Transverse colon (tissue), 4 donors: ENCODE measurements around the gene DCTN2. TPM values are rescaled to one million over a fixed set of nuclear protein-coding genes. Genes with fewer than 3 reads are reported as not detected.

Source experiments
- DNase-seq: peaks from one replicate; pipeline ENCODE4 v3.0.0-alpha.2; 2019
- H3K27ac ChIP-seq, 4 donors: fragments of 200-600 bp; sonication (generic); 2 replicates each; pipeline ENCODE4 v1.5.1; 2016 to 2018; ENCODE audit warnings: inconsistent platforms in 4 of 4
- H3K27me3 ChIP-seq: fragments of 200-600 bp; sonication (generic); 2 replicates; pipeline ENCODE4 v1.5.1; 2017; ENCODE audit warnings: inconsistent platforms
- H3K36me3 ChIP-seq, 4 donors: fragments of 200-600 bp; sonication (generic); 2 replicates each; pipeline ENCODE4 v1.5.1; 2017 to 2019; ENCODE audit warnings: inconsistent platforms in 4 of 4
- H3K4me1 ChIP-seq, 4 donors: fragments of 200-600 bp; sonication (generic); 2 replicates each; pipeline ENCODE4 v1.5.1; 2017 to 2020; ENCODE audit warnings: inconsistent platforms in 4 of 4
- H3K4me3 ChIP-seq, 4 donors: fragments of 200-600 bp; sonication (generic); 1 replicate in 1 of 4; 2 replicates in 3 of 4; pipeline versions ENCODE4 v1.5.1 to v1.6.1; 2017 to 2019; ENCODE audit warnings: inconsistent platforms in 4 of 4
- H3K9me3 ChIP-seq, 2 donors: fragments of 200-600 bp; sonication (generic); 2 replicates each; pipeline ENCODE4 v1.5.1; 2017 to 2019; ENCODE audit warnings: inconsistent platforms in 2 of 2
- CTCF ChIP-seq, 5 experiments: fragments of 200-600 bp in 3 of 5; fragments of 450-650 bp in 2 of 5; sonication (generic) in 3 of 5; IDR thresholded peaks; 1 replicate in 2 of 5; 2 replicates in 3 of 5; pipeline ENCODE4 v1.5.1; 2016 to 2017; ENCODE audit warnings: antibody characterized with exemption in 5 of 5, inconsistent platforms in 3 of 5, mild to moderate bottlenecking in 2 of 5, moderate library complexity in 1 of 5
- EP300 ChIP-seq: sonication (generic); formaldehyde crosslinking; IDR thresholded peaks from one replicate; pipeline ENCODE4 v1.6.1; 2017; ENCODE audit warnings: antibody characterized with exemption, low read depth
- POLR2A ChIP-seq: fragments of 450-650 bp; IDR thresholded peaks from one replicate; pipeline ENCODE4 v1.6.1; 2016; ENCODE audit warnings: antibody characterized with exemption, mild to moderate bottlenecking, moderate library complexity
- POLR2AphosphoS5 ChIP-seq, 3 donors: sonication (generic); formaldehyde crosslinking; IDR thresholded peaks; one replicate each; pipeline ENCODE4 v1.6.1; 2016; ENCODE audit warnings: antibody characterized with exemption in 3 of 3
- WGBS, 2 donors: methylation state at CpG; one replicate each; pipeline ENCODE4 v1.1.5; 2018; ENCODE audit warnings: low coverage in 1 of 2; 5-methylcytosine and 5-hydroxymethylcytosine counted together
- in situ Hi-C, 4 donors: fragments of 200-750 bp; cut with MboI; loops; one replicate each; pipeline versions ENCODE4 v1.15.0 to v1.15.1; 2017; ENCODE audit warnings: low sequenced_read_pairs in 3 of 4, low pct_ligation_motif_present in 1 of 4, low pct_unique_long_range_greater_than_20kb in 1 of 4
- intact Hi-C: fragments of 100-400 bp; cut with DNase I; formaldehyde crosslinking; loops from one replicate; pipeline ENCODE4 v1.15.1; 2023; ENCODE audit warnings: low total_unique reads
- total RNA-seq, 4 donors: library from RNA; depleted of rRNA; stranded (reverse); fragments of >200 nt; gene quantifications; one replicate each; pipeline ENCODE4 v1.1.0, GENCODE V29; 2016

The DCTN2 gene
- total RNA-seq, 4 donors from 2014 or later, result 154 to 344 (median 175) TPM

- WGBS, 2 donors, result 85 to 92% methylated on average over 9 to 12 of the region's 12 CpGs
- H3K27me3 ChIP-seq, result no peaks in the 10 kb centered on the region
- no peaks in the 10 kb centered on the region for H3K9me3 ChIP-seq
- no peak overlapping the region for H3K27ac ChIP-seq
- DNase-seq, result no peak
- H3K4me1 ChIP-seq, result peaks cover 13 to 29% (median 22%) of the 10 kb centered on the region in 4 donors
- no peak overlapping the region for H3K4me3 ChIP-seq
- in situ Hi-C loops, result no loop called here
- intact Hi-C loops, result no loop called here
- TF ChIP-seq POLR2A (no peak), POLR2AphosphoS5 (IDR thresholded peaks at IDR 0.05) (no peak), EP300 (no peak), CTCF (IDR thresholded peaks at IDR 0.05) (no peak)
- H3K36me3 ChIP-seq, result peaks cover 0 to 61% (median 24%) of the 10 kb centered on the region in 4 donors
These were observed 18.8 kb downstream of the DCTN2 start for GRCh38 chr12:57528176-57528575.

GRCh38 chr12:57527184-57527583, 19.8 kb downstream of the DCTN2 start:
- WGBS, 2 donors, result 50 to 76% methylated on average over 1 to 5 of the region's 5 CpGs
- in situ Hi-C loops, result no loop called here
- Histone ChIP-seq H3K9me3 (no peaks in the 10 kb centered on the region), H3K36me3 (peaks cover 0 to 52% (median 19%) of the 10 kb centered on the region in 4 donors), H3K4me1 (peaks cover 13 to 29% (median 23%) of the 10 kb centered on the region in 4 donors), H3K27me3 (no peaks in the 10 kb centered on the region), H3K27ac (no peak overlapping the region), H3K4me3 (no peak overlapping the region)
- DNase-seq, result no peak
- TF ChIP-seq POLR2AphosphoS5 (IDR thresholded peaks at IDR 0.05) (no peak), CTCF (IDR thresholded peaks at IDR 0.05) (no peak), EP300 (no peak), POLR2A (no peak)
- intact Hi-C loops, result no loop called here

GRCh38 chr12:57526477-57527126, 20.4 kb downstream of the DCTN2 start:
- Histone ChIP-seq H3K4me1 (peaks cover 14 to 34% (median 28%) of the 10 kb centered on the region in 4 donors), H3K36me3 (peaks cover 0 to 46% (median 16%) of the 10 kb centered on the region in 4 donors), H3K27ac (no peak overlapping the region), H3K9me3 (no peaks in the 10 kb centered on the region), H3K27me3 (no peaks in the 10 kb centered on the region), H3K4me3 (no peak overlapping the region)
- intact Hi-C loops, result no loop called here
- DNase-seq, result no peak
- in situ Hi-C loops, result no loop called here
- TF ChIP-seq POLR2AphosphoS5 (IDR thresholded peaks at IDR 0.05) (no peak), CTCF (IDR thresholded peaks at IDR 0.05) (no peak), POLR2A (no peak), EP300 (no peak)
- WGBS, 2 donors, result 78 to 83% methylated on average over 2 to 4 of the region's 4 CpGs

- TF ChIP-seq CTCF (IDR thresholded peaks at IDR 0.05) (no peak), POLR2A (no peak), POLR2AphosphoS5 (IDR thresholded peaks at IDR 0.05) (no peak), EP300 (no peak)
- no peaks in the 10 kb centered on the region for H3K9me3 ChIP-seq
- in situ Hi-C loops (no loop called here), intact Hi-C loops (no loop called here)
- DNase-seq, result no peak
- H3K27me3 ChIP-seq, result no peaks in the 10 kb centered on the region
- WGBS, 2 donors, result 86% methylated on average over 4 to 16 of the region's 16 CpGs
- H3K27ac ChIP-seq, result no peak overlapping the region
- peaks cover 0 to 39% (median 12%) of the 10 kb centered on the region in 4 donors for H3K36me3 ChIP-seq
- H3K4me1 ChIP-seq, result peaks cover 22 to 42% (median 36%) of the 10 kb centered on the region in 4 donors
- H3K4me3 ChIP-seq, result no peak overlapping the region
These were observed 21.2 kb downstream of the DCTN2 start for GRCh38 chr12:57525615-57526383.
